ENCODE measurements around the gene CCDC138. TPM values are rescaled to one million over a fixed set of nuclear protein-coding genes. Genes with fewer than 3 reads are reported as not detected.

The CCDC138 gene
- total RNA-seq, 1 experiment from 2014 or later: 10.1 TPM

GRCh38 chr2:108820482-108820881, 33.9 kb downstream of the CCDC138 start:
- ChIA-PET CTCF (interaction anchor here (0.6 kb wide), 1 partner anchor 432 kb away, joined by 6 read pairs; no protein-coding TSS in a partner anchor), POLR2A (no interaction called here)
- Histone ChIP-seq H3K36me3 (ENCODE audit: control insufficient read depth, insufficient read depth, low read length) (0 out of 2 replicates have a peak, but pooled peaks cover 6% of the 10 kb centered on the region), H3K4me1 (ENCODE audit: control insufficient read depth, insufficient read depth, low read length) (no peaks in the 10 kb centered on the region), H3K27me3 (ENCODE audit: control insufficient read depth, insufficient read depth, low read length) (no peaks in the 10 kb centered on the region), H3K4me3 (ENCODE audit: low read depth in 2 of 2, low read length in 2 of 2) (no peak overlapping the region), H3K27ac (ENCODE audit: low read length) (no peak overlapping the region), H3K9me3 (ENCODE audit: control insufficient read depth, insufficient read depth, low read depth, low read length) (peaks cover 14% of the 10 kb centered on the region; the same call in 1 of the 2 replicates)
- intact Hi-C loops (cut with micrococcal nuclease; ENCODE audit: unreplicated experiment) (no loop called here), in situ Hi-C loops (cut with HindIII; ENCODE audit: low pct_unique_long_range_greater_than_20kb, low sequenced_read_pairs) (no loop called here)
- DNase-seq (ENCODE audit: low read depth, low spot score) (no peak), ATAC-seq (no peak)
- BruUV-seq (replicated peaks): no TSS peak
- TF ChIP-seq POLR2AphosphoS5 (IDR thresholded peaks at IDR 0.05; ENCODE audit: low read depth, low read length) (no peak), CTCF (IDR thresholded peaks at IDR 0.05) (no peak), SIN3A (IDR thresholded peaks at IDR 0.05; ENCODE audit: borderline replicate concordance, insufficient read depth, low read depth, low read length) (no peak), TCF7L2 (IDR thresholded peaks at IDR 0.05; ENCODE audit: low read depth, low read length) (no peak), REST (IDR thresholded peaks at IDR 0.05; ENCODE audit: insufficient read depth in 1 of 2, low read depth in 2 of 2, low read length in 1 of 2) (no peak)

- H3K27me3 ChIP-seq (ENCODE audit: control insufficient read depth, insufficient read depth, low read length): no peaks in the 10 kb centered on the region
- H3K4me3 ChIP-seq (ENCODE audit: low read depth in 2 of 2, low read length in 2 of 2): no peak overlapping the region
- intact Hi-C loops (cut with micrococcal nuclease; ENCODE audit: unreplicated experiment) (no loop called here), in situ Hi-C loops (cut with HindIII; ENCODE audit: low pct_unique_long_range_greater_than_20kb, low sequenced_read_pairs) (no loop called here)
- ChIA-PET CTCF (interaction anchor here (0.6 kb wide), 1 partner anchor 105 kb away, joined by 3 read pairs; no protein-coding TSS in a partner anchor), POLR2A (no interaction called here)
- DNase-seq (ENCODE audit: low read depth, low spot score): no peak
- no peak for ATAC-seq
- 0 out of 2 replicates have a peak, but pooled peaks cover 6% of the 10 kb centered on the region for H3K36me3 ChIP-seq (ENCODE audit: control insufficient read depth, insufficient read depth, low read length)
- no peak for TF ChIP-seq REST (IDR thresholded peaks at IDR 0.05; ENCODE audit: insufficient read depth in 1 of 2, low read depth in 2 of 2, low read length in 1 of 2)
- no peak for TF ChIP-seq POLR2AphosphoS5 (IDR thresholded peaks at IDR 0.05; ENCODE audit: low read depth, low read length)
- TF ChIP-seq CTCF (IDR thresholded peaks at IDR 0.05): no peak
- TF ChIP-seq SIN3A (IDR thresholded peaks at IDR 0.05; ENCODE audit: borderline replicate concordance, insufficient read depth, low read depth, low read length): no peak
- no peak for TF ChIP-seq TCF7L2 (IDR thresholded peaks at IDR 0.05; ENCODE audit: low read depth, low read length)
- no TSS peak for BruUV-seq (replicated peaks)
- no peaks in the 10 kb centered on the region for H3K4me1 ChIP-seq (ENCODE audit: control insufficient read depth, insufficient read depth, low read length)
- H3K27ac ChIP-seq (ENCODE audit: low read length): no peak overlapping the region
- peaks cover 14% of the 10 kb centered on the region; the same call in 1 of the 2 replicates for H3K9me3 ChIP-seq (ENCODE audit: control insufficient read depth, insufficient read depth, low read depth, low read length)
These were observed 36.7 kb downstream of the CCDC138 start for GRCh38 chr2:108823286-108823685.
